IPS-15b (cell line): Measurements from ENCODE around the gene SMURF2.
"Not testable (repeated sequence)": the region's sequence is repeated elsewhere in the genome, so short reads cannot be mapped to it uniquely, and the experiment has no call there.

Experiments
- H3K27me3 ChIP-seq: one replicate; pipeline ENCODE4 v1.6.1; 2013; ENCODE audit warnings: low read length; ENCODE audit not compliant: control insufficient read depth, insufficient read depth
- H3K36me3 ChIP-seq: one replicate; pipeline ENCODE4 v1.6.1; 2013; ENCODE audit warnings: low read length; ENCODE audit not compliant: control insufficient read depth, insufficient read depth
- H3K4me1 ChIP-seq: one replicate; pipeline ENCODE4 v1.6.1; 2013; ENCODE audit warnings: mild to moderate bottlenecking, low read length; ENCODE audit not compliant: control insufficient read depth, insufficient read depth
- H3K4me3 ChIP-seq: one replicate; pipeline ENCODE4 v1.5.1; 2013; ENCODE audit warnings: low read depth, low read length
- H3K9ac ChIP-seq: one replicate; pipeline ENCODE4 v1.6.1; 2013; ENCODE audit warnings: low read depth, mild to moderate bottlenecking, low read length
- H3K9me3 ChIP-seq: one replicate; pipeline ENCODE4 v1.6.1; 2013; ENCODE audit warnings: mild to moderate bottlenecking, low read length; ENCODE audit not compliant: control insufficient read depth, insufficient read depth

The SMURF2 gene

GRCh38 chr17:64577025-64577424 lies 85.1 kb downstream of the SMURF2 start:
- not testable (repeated sequence) for H3K4me1 ChIP-seq, H3K27me3 ChIP-seq, H3K9ac ChIP-seq, H3K36me3 ChIP-seq, H3K9me3 ChIP-seq, H3K4me3 ChIP-seq

- H3K9ac ChIP-seq: no peak overlapping the region
- H3K36me3 ChIP-seq: no peaks in the 10 kb centered on the region
- H3K4me1 ChIP-seq: no peaks in the 10 kb centered on the region
- H3K9me3 ChIP-seq: no peaks in the 10 kb centered on the region
- H3K27me3 ChIP-seq: no peaks in the 10 kb centered on the region
- H3K4me3 ChIP-seq: no peak overlapping the region
Observed at GRCh38 chr17:64575431-64575830, 86.7 kb downstream of the SMURF2 start.

- no peak overlapping the region for H3K9ac ChIP-seq
- H3K9me3 ChIP-seq: no peaks in the 10 kb centered on the region
- H3K4me3 ChIP-seq: no peak overlapping the region
- H3K36me3 ChIP-seq: no peaks in the 10 kb centered on the region
- H3K27me3 ChIP-seq: no peaks in the 10 kb centered on the region
- H3K4me1 ChIP-seq: no peaks in the 10 kb centered on the region
Observed at GRCh38 chr17:64574646-64575045, 87.5 kb downstream of the SMURF2 start.

GRCh38 chr17:64573214-64573613 lies 88.9 kb downstream of the SMURF2 start:
- Histone ChIP-seq H3K9me3 (no peaks in the 10 kb centered on the region), H3K27me3 (no peaks in the 10 kb centered on the region), H3K9ac (no peak overlapping the region), H3K36me3 (no peaks in the 10 kb centered on the region), H3K4me3 (no peak overlapping the region), H3K4me1 (no peaks in the 10 kb centered on the region)

GRCh38 chr17:64572682-64573154 lies 89.4 kb downstream of the SMURF2 start:
- Histone ChIP-seq H3K4me3 (no peak overlapping the region), H3K9ac (no peak overlapping the region), H3K27me3 (no peaks in the 10 kb centered on the region), H3K4me1 (no peaks in the 10 kb centered on the region), H3K36me3 (no peaks in the 10 kb centered on the region), H3K9me3 (no peaks in the 10 kb centered on the region)

- Histone ChIP-seq H3K4me3 (no peak overlapping the region), H3K9me3 (no peaks in the 10 kb centered on the region), H3K4me1 (no peaks in the 10 kb centered on the region), H3K27me3 (no peaks in the 10 kb centered on the region), H3K9ac (no peak overlapping the region), H3K36me3 (no peaks in the 10 kb centered on the region)
Observed at GRCh38 chr17:64571746-64572145, 90.4 kb downstream of the SMURF2 start.

- no peaks in the 10 kb centered on the region for H3K9me3 ChIP-seq
- H3K4me1 ChIP-seq: no peaks in the 10 kb centered on the region
- no peak overlapping the region for H3K4me3 ChIP-seq
- no peaks in the 10 kb centered on the region for H3K36me3 ChIP-seq
- no peak overlapping the region for H3K9ac ChIP-seq
- no peaks in the 10 kb centered on the region for H3K27me3 ChIP-seq
Observed at GRCh38 chr17:64565563-64565962, 96.5 kb downstream of the SMURF2 start.

- Histone ChIP-seq H3K9ac (no peak overlapping the region), H3K36me3 (no peaks in the 10 kb centered on the region), H3K9me3 (no peaks in the 10 kb centered on the region), H3K4me1 (no peaks in the 10 kb centered on the region), H3K4me3 (no peak overlapping the region), H3K27me3 (no peaks in the 10 kb centered on the region)
Observed at GRCh38 chr17:64564098-64564497, 98.0 kb downstream of the SMURF2 start.

GRCh38 chr17:64555281-64555680 lies 106.8 kb downstream of the SMURF2 start:
- H3K36me3 ChIP-seq: no peaks in the 10 kb centered on the region
- H3K9ac ChIP-seq: no peak overlapping the region
- H3K9me3 ChIP-seq: no peaks in the 10 kb centered on the region
- H3K4me3 ChIP-seq: no peak overlapping the region
- H3K27me3 ChIP-seq: no peaks in the 10 kb centered on the region
- no peaks in the 10 kb centered on the region for H3K4me1 ChIP-seq

- H3K9ac ChIP-seq: no peak overlapping the region
- H3K9me3 ChIP-seq: no peaks in the 10 kb centered on the region
Observed at GRCh38 chr17:64554028-64554637, 108.0 kb downstream of the SMURF2 start.

GRCh38 chr17:64551461-64551860 lies 110.6 kb downstream of the SMURF2 start:
- no peaks in the 10 kb centered on the region for H3K36me3 ChIP-seq
- H3K9me3 ChIP-seq: no peaks in the 10 kb centered on the region
- H3K4me3 ChIP-seq: no peak overlapping the region
- no peaks in the 10 kb centered on the region for H3K27me3 ChIP-seq
- H3K9ac ChIP-seq: no peak overlapping the region
- peaks cover 4% of the 10 kb centered on the region for H3K4me1 ChIP-seq

More at GRCh38 chr17:64554028-64554637, 108.0 kb downstream of the SMURF2 start:
- Histone ChIP-seq H3K4me1 (no peaks in the 10 kb centered on the region), H3K4me3 (no peak overlapping the region), H3K36me3 (no peaks in the 10 kb centered on the region), H3K27me3 (no peaks in the 10 kb centered on the region)

GRCh38 chr17:64547319-64547718 lies 114.8 kb downstream of the SMURF2 start:
- Histone ChIP-seq H3K27me3 (no peaks in the 10 kb centered on the region), H3K4me1 (peaks cover 4% of the 10 kb centered on the region), H3K9me3 (no peaks in the 10 kb centered on the region), H3K9ac (no peak overlapping the region), H3K36me3 (no peaks in the 10 kb centered on the region), H3K4me3 (no peak overlapping the region)
